ENCODE measurements around the gene USP14.
A peak's percentile ranks its signal among the peaks of the same experiment; 100 is the strongest.
"Not testable (repeated sequence)": the region's sequence is repeated elsewhere in the genome, so short reads cannot be mapped to it uniquely, and the experiment has no call there.

Gene USP14

DNA sequence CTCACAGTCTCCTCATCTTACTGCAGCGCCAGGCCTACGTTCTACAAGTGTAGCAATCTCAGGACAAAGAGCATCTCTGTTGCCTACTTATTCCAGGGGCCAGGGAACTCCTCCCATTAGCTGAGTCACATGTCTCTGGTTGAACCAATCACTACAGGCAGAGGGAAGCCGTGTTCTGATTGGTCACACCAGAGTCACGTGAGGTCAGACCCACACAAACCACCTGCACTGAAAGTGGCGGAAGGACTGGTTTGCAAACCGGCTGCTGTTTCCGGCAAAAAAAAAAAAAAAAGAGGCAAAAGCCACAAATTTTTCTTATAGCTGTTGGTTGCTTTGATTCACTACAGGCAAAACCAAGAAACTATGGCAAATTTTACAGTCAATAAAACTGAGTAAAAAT lies 21.9 kb upstream of the USP14 start:
- peak overlapping the region; percentile 10; the same call in 1 of the 2 replicates for H3K4me2 ChIP-seq (ENCODE audit: low read depth, low read length)

DNA sequence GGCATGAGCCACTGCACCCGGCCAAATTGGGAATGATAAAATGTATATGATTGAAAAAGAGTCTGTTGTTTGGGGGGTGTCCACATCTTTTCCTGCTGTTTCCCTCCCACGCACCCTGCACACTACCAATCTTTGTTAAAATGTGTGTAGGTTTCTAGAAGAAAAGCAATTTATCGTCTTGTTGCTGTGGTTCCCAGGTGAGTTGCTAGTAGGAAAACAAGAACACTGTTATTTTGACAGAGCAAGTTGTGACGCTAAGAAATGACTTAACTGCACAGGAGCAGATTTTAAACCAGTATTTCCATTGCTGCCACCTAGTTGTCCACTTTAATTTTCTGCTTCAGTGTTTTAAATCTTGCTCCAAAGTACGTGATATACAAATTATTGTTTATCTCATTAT lies 21.0 kb upstream of the USP14 start:
- Histone ChIP-seq H3F3A (ENCODE audit: insufficient read depth, low read length) (no peaks in the 10 kb centered on the region; the same call in 1 of the 2 replicates), H3K4me3 (ENCODE audit: low read length) (no peak overlapping the region), H3K4me1 (ENCODE audit: low read length) (0 out of 2 replicates have a peak, but pooled peaks cover 4% of the 10 kb centered on the region), H3K9me3 (replicated peaks; ENCODE audit: insufficient read depth, low read length) (no peaks in the 10 kb centered on the region), H3K36me3 (replicated peaks; ENCODE audit: insufficient read depth, low read length) (no peaks in the 10 kb centered on the region), H3K79me2 (ENCODE audit: low read length) (no peaks in the 10 kb centered on the region), H3K27me3 (replicated peaks; ENCODE audit: insufficient read depth, low read length) (no peaks in the 10 kb centered on the region), H3K9ac (ENCODE audit: low read length) (no peak overlapping the region), H2AFZ (ENCODE audit: low read length) (no peak overlapping the region), H3K4me2 (ENCODE audit: low read depth, low read length) (no peak overlapping the region), H3K9me2 (replicated peaks; ENCODE audit: insufficient read depth, low read length) (no peaks in the 10 kb centered on the region), H4K20me1 (ENCODE audit: insufficient read depth, low read length) (no peaks in the 10 kb centered on the region), H3K27ac (ENCODE audit: low read length) (no peak overlapping the region)
- no peak for DNase-seq
- TF ChIP-seq CTCF (IDR thresholded peaks at IDR 0.05; ENCODE audit: low read length), result no peak
- TF ChIP-seq EZH2phosphoT487 (IDR thresholded peaks at IDR 0.05; ENCODE audit: low read length), result no peak
- no peak for TF ChIP-seq EZH2 (optimal IDR thresholded peaks at IDR 0.05; ENCODE audit: low read depth, low read length)

More for the DNA sequence above, 21.9 kb upstream of the USP14 start:
- Histone ChIP-seq H3F3A (ENCODE audit: insufficient read depth, low read length) (no peaks in the 10 kb centered on the region; the same call in 1 of the 2 replicates), H3K9me2 (replicated peaks; ENCODE audit: insufficient read depth, low read length) (no peaks in the 10 kb centered on the region), H3K4me1 (ENCODE audit: low read length) (0 out of 2 replicates have a peak, but pooled peaks cover 4% of the 10 kb centered on the region), H4K20me1 (ENCODE audit: insufficient read depth, low read length) (no peaks in the 10 kb centered on the region), H3K9ac (ENCODE audit: low read length) (no peak overlapping the region), H3K9me3 (replicated peaks; ENCODE audit: insufficient read depth, low read length) (no peaks in the 10 kb centered on the region), H3K36me3 (replicated peaks; ENCODE audit: insufficient read depth, low read length) (no peaks in the 10 kb centered on the region), H3K27ac (ENCODE audit: low read length) (no peak overlapping the region), H3K27me3 (replicated peaks; ENCODE audit: insufficient read depth, low read length) (no peaks in the 10 kb centered on the region), H3K4me3 (ENCODE audit: low read length) (no peak overlapping the region), H2AFZ (ENCODE audit: low read length) (peak overlapping the region; percentile 65), H3K79me2 (ENCODE audit: low read length) (no peaks in the 10 kb centered on the region)
- peak; percentile 89 for DNase-seq
- TF ChIP-seq CTCF (IDR thresholded peaks at IDR 0.05; ENCODE audit: low read length), result no peak
- TF ChIP-seq EZH2phosphoT487 (IDR thresholded peaks at IDR 0.05; ENCODE audit: low read length), result no peak
- TF ChIP-seq EZH2 (optimal IDR thresholded peaks at IDR 0.05; ENCODE audit: low read depth, low read length), result no peak

- Histone ChIP-seq H3K4me2 (ENCODE audit: low read depth, low read length) (no peak overlapping the region), H2AFZ (ENCODE audit: low read length) (peak overlapping the region; percentile 32; the same call in 1 of the 2 replicates), H3K4me3 (ENCODE audit: low read length) (no peak overlapping the region), H3K9ac (ENCODE audit: low read length) (no peak overlapping the region), H3F3A (ENCODE audit: insufficient read depth, low read length) (no peaks in the 10 kb centered on the region; the same call in 1 of the 2 replicates), H3K27me3 (replicated peaks; ENCODE audit: insufficient read depth, low read length) (no peaks in the 10 kb centered on the region), H4K20me1 (ENCODE audit: insufficient read depth, low read length) (no peaks in the 10 kb centered on the region), H3K4me1 (ENCODE audit: low read length) (0 out of 2 replicates have a peak, but pooled peaks cover 4% of the 10 kb centered on the region), H3K79me2 (ENCODE audit: low read length) (no peaks in the 10 kb centered on the region), H3K27ac (ENCODE audit: low read length) (no peak overlapping the region), H3K9me3 (replicated peaks; ENCODE audit: insufficient read depth, low read length) (no peaks in the 10 kb centered on the region), H3K9me2 (replicated peaks; ENCODE audit: insufficient read depth, low read length) (no peaks in the 10 kb centered on the region), H3K36me3 (replicated peaks; ENCODE audit: insufficient read depth, low read length) (no peaks in the 10 kb centered on the region)
- no peak for DNase-seq
- no peak for TF ChIP-seq EZH2 (optimal IDR thresholded peaks at IDR 0.05; ENCODE audit: low read depth, low read length)
- no peak for TF ChIP-seq CTCF (IDR thresholded peaks at IDR 0.05; ENCODE audit: low read length)
- no peak for TF ChIP-seq EZH2phosphoT487 (IDR thresholded peaks at IDR 0.05; ENCODE audit: low read length)
These were observed 17.6 kb upstream of the USP14 start for GRCh38 chr18:140670-141266.

DNA sequence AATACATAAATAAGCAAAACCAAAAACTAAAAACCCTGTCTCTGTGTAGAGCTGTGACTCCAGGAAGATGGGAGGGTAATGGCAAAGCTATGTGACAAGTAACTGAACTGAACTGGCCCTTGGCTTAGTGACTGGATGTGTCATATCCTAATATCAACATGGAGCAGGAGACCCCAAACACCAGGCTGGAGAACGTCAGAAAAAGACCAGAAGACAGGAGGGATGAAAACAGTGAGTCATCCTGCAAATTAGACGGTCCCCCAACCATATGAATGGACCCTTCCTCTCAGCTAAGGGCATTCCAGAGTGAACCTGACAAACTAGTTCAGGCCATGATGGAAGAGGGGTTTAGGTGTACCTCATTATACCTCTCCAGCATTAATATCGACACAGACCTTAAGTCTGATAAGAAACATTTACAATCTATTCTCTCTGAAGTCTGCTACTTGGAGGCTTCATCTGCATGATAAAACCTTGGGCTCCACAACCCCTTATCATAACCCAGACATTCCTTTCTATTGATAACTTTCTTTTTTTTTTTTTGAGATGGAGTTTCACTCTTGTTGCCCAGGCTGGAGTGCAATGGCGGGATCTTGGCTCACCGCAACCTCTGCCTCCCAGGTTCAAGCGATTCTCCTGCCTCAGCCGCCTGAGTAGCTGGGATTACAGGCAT lies 15.6 kb upstream of the USP14 start:
- not testable (repeated sequence) for H3K27me3 ChIP-seq (replicated peaks; ENCODE audit: insufficient read depth, low read length); H3K9me3 ChIP-seq (replicated peaks; ENCODE audit: insufficient read depth, low read length); H3K4me1 ChIP-seq (ENCODE audit: low read length); H2AFZ ChIP-seq (ENCODE audit: low read length); H3K9me2 ChIP-seq (replicated peaks; ENCODE audit: insufficient read depth, low read length); H3K79me2 ChIP-seq (ENCODE audit: low read length); H3F3A ChIP-seq (ENCODE audit: insufficient read depth, low read length); H3K27ac ChIP-seq (ENCODE audit: low read length); H3K36me3 ChIP-seq (replicated peaks; ENCODE audit: insufficient read depth, low read length); H3K4me2 ChIP-seq (ENCODE audit: low read depth, low read length); DNase-seq; H3K4me3 ChIP-seq (ENCODE audit: low read length); H3K9ac ChIP-seq (ENCODE audit: low read length); H4K20me1 ChIP-seq (ENCODE audit: insufficient read depth, low read length)
